Body of pancreas (tissue), 4 donors: ENCODE data around the gene PAPPA2.

Experiments
- POLR2A ChIP-seq, 3 donors: fragments of 450-650 bp; IDR thresholded peaks; one replicate each; pipeline ENCODE4 v1.6.1; 2016; ENCODE audit warnings: antibody characterized with exemption in 3 of 3, mild to moderate bottlenecking in 2 of 3
- TF ChIP-seq, protein P1 (sequence below), 7 experiments: fragments of 450-650 bp in 4 of 7; fragments of 200-600 bp in 3 of 7; sonication (generic) in 3 of 7; IDR thresholded peaks; one replicate each; pipeline ENCODE4 v1.5.1; 2016 to 2019; ENCODE audit warnings: antibody characterized with exemption in 7 of 7

DNA sequence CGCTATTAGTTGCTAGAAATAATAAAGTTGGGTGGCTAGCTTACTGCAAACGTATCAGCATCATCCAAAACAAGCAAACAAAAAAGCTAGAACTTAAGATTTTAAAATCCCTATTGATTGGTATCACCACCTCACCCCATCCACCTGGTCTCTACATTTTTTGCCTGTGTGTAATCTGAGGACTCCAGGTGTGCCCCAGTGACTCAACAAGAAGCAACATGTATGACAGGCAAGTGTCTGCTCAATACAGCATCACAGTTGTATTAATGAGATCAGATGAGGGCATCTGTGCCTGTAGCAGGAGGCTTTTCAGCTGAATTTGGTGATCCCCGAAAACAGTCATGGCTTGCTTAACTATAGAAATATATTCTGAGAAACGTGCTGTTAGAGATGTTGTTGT, 14.6 kb upstream of the PAPPA2 start:
- no peak for TF ChIP-seq POLR2A (IDR thresholded peaks at IDR 0.05)
- TF ChIP-seq, protein P1, sequence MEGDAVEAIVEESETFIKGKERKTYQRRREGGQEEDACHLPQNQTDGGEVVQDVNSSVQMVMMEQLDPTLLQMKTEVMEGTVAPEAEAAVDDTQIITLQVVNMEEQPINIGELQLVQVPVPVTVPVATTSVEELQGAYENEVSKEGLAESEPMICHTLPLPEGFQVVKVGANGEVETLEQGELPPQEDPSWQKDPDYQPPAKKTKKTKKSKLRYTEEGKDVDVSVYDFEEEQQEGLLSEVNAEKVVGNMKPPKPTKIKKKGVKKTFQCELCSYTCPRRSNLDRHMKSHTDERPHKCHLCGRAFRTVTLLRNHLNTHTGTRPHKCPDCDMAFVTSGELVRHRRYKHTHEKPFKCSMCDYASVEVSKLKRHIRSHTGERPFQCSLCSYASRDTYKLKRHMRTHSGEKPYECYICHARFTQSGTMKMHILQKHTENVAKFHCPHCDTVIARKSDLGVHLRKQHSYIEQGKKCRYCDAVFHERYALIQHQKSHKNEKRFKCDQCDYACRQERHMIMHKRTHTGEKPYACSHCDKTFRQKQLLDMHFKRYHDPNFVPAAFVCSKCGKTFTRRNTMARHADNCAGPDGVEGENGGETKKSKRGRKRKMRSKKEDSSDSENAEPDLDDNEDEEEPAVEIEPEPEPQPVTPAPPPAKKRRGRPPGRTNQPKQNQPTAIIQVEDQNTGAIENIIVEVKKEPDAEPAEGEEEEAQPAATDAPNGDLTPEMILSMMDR (IDR thresholded peaks at IDR 0.05) = no peak
